GM10248 (cell line): ENCODE data around the gene C7orf25.
A peak's percentile ranks its signal among the peaks of the same experiment; 100 is the strongest.
"Not testable (repeated sequence)": the region's sequence is repeated elsewhere in the genome, so short reads cannot be mapped to it uniquely, and the experiment has no call there.

Experiments used
- CTCF ChIA-PET: fragments of 300-600 bp; sonication (Branson Sonifier 250); formaldehyde crosslinking; extraction: SDS; loops from one replicate; lab custom pipeline; 2021; ENCODE audit warnings: antibody characterized with exemption; lab: Yijun Ruan, JAX
- POLR2A ChIA-PET: fragments of 350-650 bp; sonication (Branson Sonifier 250); formaldehyde crosslinking; extraction: SDS; loops from one replicate; lab custom pipeline; 2020; ENCODE audit warnings: antibody characterized with exemption; lab: Yijun Ruan, JAX
- DNase-seq: peaks from one replicate; pipeline ENCODE4 v3.0.0; 2012; ENCODE audit errors: extremely low spot score
- TF ChIP-seq, protein P1 (sequence below): IDR thresholded peaks from 2 replicates; pipeline ENCODE4 v1.5.1; 2012; ENCODE audit warnings: mild to moderate bottlenecking, low read depth; ENCODE audit errors: extremely low read depth, missing control alignments, control extremely low read depth

Gene C7orf25

DNA sequence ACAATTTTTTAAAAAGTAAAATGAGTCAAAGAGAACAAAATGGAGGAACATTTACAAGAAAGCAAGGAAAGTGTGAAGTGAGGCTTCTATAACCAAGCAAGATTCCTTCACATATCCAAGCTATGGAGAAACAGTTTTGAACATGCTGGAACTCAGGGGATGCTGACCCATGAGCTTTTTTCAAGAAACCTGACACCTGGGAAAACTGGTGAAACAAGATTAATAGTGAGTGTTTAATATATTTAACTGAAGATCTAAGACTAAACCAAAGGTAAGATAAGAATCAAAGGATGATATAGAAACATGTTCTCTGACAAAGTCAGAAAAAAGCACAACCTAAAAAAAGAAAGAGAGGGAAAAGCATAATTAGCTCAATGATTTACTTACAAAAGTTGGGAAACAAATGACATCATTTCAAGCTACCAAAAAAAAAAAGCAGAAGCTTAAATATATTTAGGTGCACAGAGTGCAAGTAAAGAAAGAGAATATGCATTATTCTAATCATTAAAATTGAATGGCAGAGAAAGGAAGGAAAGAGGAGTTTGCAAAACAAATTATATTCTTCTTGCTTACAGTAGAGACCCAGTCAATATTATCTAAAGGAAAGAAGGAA is 24.9 kb downstream of the C7orf25 start:
- TF ChIP-seq, protein P1, sequence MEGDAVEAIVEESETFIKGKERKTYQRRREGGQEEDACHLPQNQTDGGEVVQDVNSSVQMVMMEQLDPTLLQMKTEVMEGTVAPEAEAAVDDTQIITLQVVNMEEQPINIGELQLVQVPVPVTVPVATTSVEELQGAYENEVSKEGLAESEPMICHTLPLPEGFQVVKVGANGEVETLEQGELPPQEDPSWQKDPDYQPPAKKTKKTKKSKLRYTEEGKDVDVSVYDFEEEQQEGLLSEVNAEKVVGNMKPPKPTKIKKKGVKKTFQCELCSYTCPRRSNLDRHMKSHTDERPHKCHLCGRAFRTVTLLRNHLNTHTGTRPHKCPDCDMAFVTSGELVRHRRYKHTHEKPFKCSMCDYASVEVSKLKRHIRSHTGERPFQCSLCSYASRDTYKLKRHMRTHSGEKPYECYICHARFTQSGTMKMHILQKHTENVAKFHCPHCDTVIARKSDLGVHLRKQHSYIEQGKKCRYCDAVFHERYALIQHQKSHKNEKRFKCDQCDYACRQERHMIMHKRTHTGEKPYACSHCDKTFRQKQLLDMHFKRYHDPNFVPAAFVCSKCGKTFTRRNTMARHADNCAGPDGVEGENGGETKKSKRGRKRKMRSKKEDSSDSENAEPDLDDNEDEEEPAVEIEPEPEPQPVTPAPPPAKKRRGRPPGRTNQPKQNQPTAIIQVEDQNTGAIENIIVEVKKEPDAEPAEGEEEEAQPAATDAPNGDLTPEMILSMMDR = no peak
- ChIA-PET CTCF (interaction anchor here (0.8 to 3.7 kb wide), 6 partner anchors 10 to 952 kb away, joined by 3 to 22 read pairs (median 4); no protein-coding TSS in a partner anchor), POLR2A (no interaction called here)
- DNase-seq = no peak

DNA sequence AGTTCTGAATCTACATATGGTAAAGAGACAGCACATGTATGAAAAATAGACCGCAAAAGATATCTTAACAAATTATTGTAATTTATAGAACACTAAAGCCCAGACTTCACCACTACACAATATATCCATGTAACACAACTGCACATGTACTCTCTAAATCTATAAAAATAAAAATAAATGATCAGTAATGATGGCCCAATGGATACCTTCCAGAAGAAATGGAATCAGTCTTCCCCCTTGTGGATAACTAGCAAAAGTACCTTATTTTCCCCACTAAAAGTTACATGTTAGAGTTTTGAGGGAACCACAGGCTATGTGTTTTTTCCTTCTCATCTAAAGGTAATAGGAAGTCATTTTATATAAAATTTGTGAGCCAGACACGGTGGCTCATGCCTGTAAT is 25.7 kb downstream of the C7orf25 start:
- ChIA-PET CTCF (interaction anchor here (0.8 to 3.7 kb wide), 4 partner anchors 9 to 908 kb away, joined by 3 to 22 read pairs (median 6); no protein-coding TSS in a partner anchor), POLR2A (no interaction called here)
- TF ChIP-seq, protein P1 = peak; percentile 21
- no peak for DNase-seq

DNA sequence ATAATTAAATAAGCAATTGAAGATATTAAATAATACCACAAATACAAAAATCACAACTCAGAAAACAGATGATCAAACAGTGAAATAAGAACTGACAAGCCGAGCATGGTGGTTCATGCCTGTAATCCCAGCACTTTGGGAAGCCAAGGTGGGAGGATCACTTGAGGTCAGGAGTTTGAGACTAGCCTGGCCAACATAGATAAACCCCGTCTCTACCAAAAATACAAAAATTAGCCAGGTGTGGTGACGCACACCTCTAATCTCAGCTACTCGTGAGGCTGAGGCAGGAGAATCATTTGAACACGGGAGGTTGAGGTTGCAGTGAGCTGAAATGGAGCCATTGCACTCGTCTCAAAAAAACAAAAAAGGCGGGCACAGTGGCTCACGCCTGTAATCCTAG is 26.7 kb downstream of the C7orf25 start:
- CTCF ChIA-PET = interaction anchor here (1.0 to 2.9 kb wide), 2 partner anchors 9 to 907 kb away, joined by 5 to 9 read pairs; no protein-coding TSS in a partner anchor
- DNase-seq, POLR2A ChIA-PET: not testable (repeated sequence)

DNA sequence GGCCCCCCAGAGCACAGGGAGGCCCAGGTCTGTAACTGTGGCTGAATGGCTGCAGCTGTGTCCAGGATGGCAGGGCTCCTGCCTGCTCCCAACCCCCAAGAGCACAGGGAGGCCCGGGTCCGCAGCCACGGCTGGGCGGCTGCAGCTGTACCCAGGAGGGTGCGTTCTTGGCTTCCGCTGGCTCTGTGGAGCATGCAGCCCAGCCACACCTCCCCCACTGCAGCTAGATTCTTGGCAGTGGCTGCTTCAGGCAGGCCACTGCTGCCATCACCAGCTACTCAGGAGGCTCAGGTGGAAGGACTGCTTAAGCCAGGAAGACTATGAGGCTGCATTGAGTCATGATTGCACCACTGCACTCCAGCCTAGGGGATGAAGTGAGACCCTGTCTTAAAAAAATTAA is 27.9 kb downstream of the C7orf25 start:
- DNase-seq = no peak

DNA sequence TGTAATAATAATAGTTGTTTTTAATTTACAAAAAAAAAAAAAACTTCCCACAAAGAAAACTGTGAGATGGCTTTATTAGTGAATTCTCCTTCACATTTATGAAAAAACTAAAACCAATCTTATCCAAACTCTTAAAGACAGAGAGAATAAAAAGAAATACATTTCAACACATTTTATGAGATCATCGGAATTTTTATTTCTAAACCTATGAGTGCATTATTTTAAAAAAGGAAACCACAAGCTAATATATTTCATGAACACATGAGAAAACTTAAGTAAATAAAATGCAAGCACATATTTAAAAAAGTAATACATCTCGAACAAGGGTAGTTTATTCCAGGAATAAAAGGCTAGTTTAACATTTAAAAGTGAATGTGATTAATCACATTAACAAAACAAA is 31.5 kb downstream of the C7orf25 start:
- no peak for DNase-seq
- ChIA-PET POLR2A (no interaction called here), CTCF (interaction anchor here (1.0 to 5.0 kb wide), 3 partner anchors 50 to 939 kb away, joined by 3 to 48 read pairs (median 3); no protein-coding TSS in a partner anchor)
- TF ChIP-seq, protein P1 = no peak

More for the DNA sequence above, 27.9 kb downstream of the C7orf25 start:
- TF ChIP-seq, protein P1 = no peak
- CTCF ChIA-PET = no interaction called here
- POLR2A ChIA-PET = no interaction called here

DNA sequence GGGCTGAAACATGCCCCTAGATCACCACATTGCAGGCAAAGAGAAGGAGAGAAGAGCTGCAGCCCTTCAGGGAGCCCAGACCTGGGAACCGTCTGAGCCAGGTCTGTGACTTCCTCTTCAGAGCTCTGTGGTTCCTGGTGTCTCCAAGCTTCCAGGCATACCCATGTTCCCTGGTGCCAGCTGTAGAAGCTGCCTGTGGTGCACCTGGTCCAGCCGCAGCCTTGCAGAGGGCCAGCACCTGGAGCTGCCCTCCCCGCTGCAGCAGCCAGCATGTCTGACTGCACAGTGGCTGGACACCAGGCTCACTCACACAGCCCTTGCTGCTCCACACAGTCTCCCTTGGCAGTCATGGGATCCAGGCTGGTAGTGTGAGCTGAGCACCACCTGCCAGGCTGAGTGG is 33.6 kb downstream of the C7orf25 start:
- ChIA-PET CTCF (interaction anchor here (1.3 to 5.0 kb wide), 7 partner anchors 9 to 946 kb away, joined by 3 to 48 read pairs (median 22); no protein-coding TSS in a partner anchor), POLR2A (no interaction called here)
- DNase-seq = no peak
- TF ChIP-seq, protein P1 = no peak

DNA sequence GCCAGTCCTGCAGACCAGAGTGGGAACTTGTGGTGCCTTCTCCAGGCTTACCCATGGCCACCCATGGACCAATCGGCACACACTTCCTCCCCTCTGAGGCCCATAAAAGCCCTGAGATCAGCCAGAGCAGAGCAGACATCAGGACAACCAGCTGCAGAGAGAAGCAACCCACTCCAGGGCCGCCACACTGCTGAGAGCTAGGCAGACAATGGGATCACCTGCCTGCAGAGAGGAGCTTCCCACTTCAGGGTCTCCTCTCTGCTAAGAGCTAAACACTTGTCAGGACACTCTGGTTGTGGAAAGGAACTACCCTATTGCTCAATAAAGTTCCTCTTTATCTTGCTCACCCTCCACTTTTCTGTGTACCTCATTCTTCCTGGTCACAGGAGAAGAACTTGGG is 34.0 kb downstream of the C7orf25 start:
- DNase-seq = no peak
- TF ChIP-seq, protein P1 = no peak
- POLR2A ChIA-PET = no interaction called here
- CTCF ChIA-PET = interaction anchor here (0.9 to 5.0 kb wide), 12 partner anchors 10 to 945 kb away, joined by 3 to 48 read pairs (median 8); no protein-coding TSS in a partner anchor
